AG10803 (cell line): ENCODE measurements around the gene MCM5.

Experiments used
- DNase-seq: peaks from one replicate; pipeline ENCODE4 v3.0.0; 2010; ENCODE audit warnings: low read depth
- H3K4me3 ChIP-seq: 2 replicates; pipeline ENCODE4 v1.5.1; 2011; ENCODE audit warnings: mild to moderate bottlenecking, low read length, control low read depth
- TF ChIP-seq, protein P1 (sequence below): conservative IDR thresholded peaks from 2 replicates; pipeline ENCODE4 v1.5.1; 2011; ENCODE audit warnings: mild to moderate bottlenecking, low read length, control low read depth, inconsistent platforms

MCM5 gene

DNA sequence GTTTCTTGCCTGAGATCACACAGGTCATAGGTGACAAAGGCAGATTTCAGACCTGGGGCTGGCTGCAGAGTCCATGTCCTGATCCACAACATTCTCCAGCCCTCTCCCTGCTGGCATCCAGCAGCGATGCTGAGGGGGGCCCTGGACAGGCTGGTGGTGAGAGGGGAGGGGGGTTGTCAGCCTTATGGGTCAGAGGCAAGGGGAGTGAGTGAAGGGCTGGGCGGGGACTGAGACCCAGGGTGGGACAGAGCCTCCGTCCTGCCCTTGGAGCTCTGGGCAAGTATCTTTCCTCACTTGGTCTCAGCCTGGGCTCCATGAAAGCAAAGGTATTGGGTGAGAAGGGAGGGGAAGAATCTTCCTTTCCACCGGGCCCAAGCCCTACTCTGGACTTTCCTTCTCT is 74.0 kb downstream of the MCM5 start:
- TF ChIP-seq, protein P1, sequence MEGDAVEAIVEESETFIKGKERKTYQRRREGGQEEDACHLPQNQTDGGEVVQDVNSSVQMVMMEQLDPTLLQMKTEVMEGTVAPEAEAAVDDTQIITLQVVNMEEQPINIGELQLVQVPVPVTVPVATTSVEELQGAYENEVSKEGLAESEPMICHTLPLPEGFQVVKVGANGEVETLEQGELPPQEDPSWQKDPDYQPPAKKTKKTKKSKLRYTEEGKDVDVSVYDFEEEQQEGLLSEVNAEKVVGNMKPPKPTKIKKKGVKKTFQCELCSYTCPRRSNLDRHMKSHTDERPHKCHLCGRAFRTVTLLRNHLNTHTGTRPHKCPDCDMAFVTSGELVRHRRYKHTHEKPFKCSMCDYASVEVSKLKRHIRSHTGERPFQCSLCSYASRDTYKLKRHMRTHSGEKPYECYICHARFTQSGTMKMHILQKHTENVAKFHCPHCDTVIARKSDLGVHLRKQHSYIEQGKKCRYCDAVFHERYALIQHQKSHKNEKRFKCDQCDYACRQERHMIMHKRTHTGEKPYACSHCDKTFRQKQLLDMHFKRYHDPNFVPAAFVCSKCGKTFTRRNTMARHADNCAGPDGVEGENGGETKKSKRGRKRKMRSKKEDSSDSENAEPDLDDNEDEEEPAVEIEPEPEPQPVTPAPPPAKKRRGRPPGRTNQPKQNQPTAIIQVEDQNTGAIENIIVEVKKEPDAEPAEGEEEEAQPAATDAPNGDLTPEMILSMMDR, result no peak
- H3K4me3 ChIP-seq, result no peak overlapping the region
- no peak for DNase-seq
